Activated CD4-positive, alpha-beta T cell treated with anti-CD3 and anti-CD28 coated beads, Interleukin-2, Interleukin-4, amounts not matched to agents 100 ng/mL and 50 ng/mL, durations not matched to agents 16 hours and 8 hours (primary cell): ENCODE results near the gene DENND2A.

Source experiments
- DNase-seq: peaks from one replicate; pipeline ENCODE4 v3.0.0-alpha.2; 2020; ENCODE audit warnings: low spot score

Gene DENND2A

DNA sequence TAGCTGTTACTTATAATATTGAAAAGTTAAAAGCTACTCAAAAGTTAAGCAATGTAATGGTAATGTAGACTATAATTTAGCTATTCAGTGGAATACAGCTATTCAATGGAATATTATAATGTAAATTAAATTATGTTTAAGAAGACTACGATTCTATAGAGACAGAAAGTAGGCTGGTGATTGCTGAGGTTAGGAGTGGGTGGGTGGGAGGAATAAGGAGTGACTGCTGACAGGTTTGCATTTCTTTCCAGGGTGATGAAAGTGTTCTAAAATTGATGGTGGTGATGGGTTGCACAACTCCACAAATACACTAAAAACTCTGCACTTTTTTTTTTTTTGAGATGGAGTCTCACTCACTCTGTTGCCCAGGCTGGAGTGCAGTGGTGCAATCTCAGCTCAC lies 21.4 kb downstream of the DENND2A start:
- no peak for DNase-seq

DNA sequence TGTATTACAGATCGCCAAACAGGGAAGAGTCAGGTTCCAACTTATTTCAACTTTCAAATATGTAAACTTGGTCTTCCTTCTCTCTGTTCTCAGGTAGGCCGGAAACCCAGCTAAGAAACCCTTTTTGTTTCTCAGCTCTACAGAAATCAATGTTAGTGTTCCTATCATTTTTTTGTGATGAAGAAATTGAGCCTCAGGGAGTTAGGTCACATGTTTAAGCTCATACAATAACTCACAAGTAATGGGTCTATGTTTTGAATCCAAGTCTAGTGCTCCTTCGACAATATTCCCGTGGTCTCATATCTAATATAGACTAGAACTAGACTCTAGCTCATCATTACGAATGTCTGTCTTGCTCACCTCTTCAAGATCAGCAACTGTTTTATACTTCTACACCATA lies 22.3 kb downstream of the DENND2A start:
- DNase-seq = no peak

DNA sequence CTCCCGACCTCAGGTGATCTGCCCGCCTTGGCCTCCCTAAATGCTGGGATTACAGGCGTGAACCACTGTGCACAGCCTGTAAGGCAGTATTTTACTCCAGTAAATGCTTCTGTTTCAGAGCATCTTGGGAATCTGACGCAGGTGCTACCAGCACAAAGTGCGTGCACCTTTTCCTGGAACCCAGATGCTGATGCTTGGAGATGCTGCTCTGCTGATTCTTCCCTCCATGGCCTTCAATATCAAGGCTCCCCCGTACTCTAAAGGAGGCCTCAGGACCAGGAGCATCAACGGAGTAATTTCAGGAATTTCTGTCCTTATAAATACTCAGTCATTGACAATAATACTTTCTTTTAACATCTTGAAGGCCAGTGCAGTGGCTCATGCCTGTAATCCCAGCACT lies 23.5 kb downstream of the DENND2A start:
- no peak for DNase-seq

DNA sequence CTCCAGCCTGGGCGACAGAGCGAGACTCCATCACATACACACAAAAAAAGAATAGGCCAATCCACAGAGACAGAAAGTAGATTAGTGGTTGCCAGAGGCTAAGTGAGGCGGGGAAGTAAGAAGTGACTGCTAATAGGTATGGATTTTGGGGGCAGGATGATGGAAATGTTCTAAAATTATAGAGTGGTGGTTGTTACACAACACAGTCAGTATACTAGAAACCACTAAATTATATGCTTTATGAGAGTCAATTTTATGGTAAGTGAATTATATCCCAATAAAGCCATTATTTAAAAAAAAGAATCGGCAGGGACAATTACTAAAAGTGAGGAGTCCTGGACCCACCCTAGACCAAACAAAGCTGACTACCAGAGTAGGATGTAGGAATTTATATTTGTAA lies 24.3 kb downstream of the DENND2A start:
- no peak for DNase-seq

DNA sequence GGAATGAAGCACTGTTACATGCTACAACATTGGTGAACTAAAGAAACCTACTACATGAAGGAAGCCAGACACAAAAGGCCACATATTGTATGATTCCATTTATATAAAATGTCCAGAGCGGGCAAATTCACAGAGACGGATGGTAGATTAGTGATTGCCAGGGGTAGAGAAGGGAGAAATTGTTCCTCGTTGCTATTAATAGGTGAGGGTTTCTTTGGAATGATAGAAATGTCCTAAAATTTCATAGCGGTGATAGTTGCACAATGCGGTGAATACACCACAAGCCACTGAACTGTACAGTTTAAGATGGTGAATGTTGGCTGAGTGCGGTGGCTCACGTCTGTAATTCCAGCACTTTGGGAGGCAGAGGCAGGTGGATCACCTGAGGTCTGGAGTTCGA lies 29.0 kb downstream of the DENND2A start:
- DNase-seq = no peak

DNA sequence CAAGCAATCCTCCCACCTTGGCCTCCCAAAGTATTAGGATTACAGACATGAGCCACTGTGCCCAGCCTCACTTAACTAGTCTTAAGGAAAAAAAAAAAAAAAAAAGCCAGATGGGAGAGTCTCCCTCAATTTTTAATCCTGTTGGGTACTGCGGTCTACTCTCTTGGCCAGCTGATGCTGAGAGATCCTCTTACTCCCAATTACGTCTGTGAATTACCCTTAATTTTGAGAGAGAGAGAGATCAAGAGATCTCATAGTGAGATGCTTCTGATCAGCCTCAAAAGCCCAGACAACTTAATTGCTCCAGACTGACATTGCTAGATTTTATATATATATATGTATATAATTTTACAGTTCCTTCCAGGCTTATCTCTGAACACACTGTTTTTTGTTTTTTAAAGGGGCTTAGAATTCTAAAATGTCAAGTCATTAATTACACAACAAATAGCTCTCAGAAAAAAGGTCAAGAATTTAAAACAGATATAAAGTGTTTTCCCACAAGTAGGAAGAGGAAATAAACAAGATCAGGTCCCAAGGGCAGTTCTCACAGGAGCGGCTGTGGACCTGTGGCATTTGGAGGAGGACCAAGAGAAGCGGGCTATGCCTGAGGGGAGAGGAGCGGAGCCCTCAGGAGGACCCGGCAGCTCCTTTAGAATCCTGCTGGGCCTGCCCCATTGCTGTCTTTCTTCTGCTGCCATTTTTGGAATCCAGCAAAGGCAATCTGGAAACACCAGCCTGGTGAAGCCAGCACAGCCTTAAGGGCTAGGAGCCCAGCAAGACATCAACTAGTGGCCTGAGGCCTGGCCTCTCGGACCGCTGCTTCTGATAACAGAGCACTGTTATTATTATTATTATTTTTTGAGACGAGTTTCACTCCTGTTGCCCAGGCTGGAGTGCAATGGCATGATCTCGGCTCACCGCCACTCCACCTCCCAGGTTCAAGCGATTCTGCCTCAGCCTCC lies 30.1 kb downstream of the DENND2A start:
- DNase-seq = no peak

DNA sequence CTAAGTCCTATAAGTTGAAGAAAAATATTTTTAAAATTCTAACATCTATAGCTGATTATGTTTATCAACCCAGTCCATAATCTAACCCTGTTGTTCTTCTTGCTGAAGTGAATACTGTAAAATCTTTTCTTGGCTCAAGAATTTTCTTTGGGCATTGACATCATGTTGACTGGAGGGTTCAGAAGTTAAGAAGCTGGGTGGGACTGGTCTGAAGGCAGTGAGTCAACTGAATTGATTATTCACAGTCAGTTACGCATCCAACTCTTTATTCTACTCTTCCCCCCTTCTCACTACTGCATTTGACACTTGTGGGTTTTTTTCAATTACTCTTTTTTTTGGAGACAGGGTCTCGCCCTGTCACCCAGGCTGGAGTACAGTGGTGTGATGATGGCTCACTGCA lies 31.0 kb downstream of the DENND2A start:
- DNase-seq = no peak

DNA sequence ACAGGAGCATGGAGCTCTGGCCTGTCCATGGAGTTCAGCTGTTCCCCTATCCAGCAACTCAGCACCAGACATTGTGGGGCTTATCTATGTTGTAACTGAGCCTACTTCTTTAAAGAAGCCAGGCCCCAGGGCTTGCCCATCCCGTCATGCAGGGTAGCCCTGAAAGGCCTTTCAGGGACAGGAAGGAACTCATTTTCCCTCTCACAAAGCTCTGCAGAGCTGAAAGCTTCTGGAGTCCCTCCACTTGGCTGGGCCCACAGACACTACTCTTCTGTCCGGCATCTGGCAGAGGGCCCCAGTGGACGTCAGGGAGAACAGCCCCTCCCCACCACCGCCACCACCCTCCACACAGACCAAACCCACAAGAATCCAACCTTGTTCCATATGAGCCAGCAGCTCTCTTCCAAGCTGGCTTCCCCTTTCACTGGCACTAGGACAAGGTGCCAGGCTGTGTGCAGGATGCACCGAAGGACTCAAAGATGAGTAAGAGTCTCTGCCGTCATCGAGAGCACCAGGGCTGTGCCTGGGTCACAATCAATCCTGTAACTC lies 33.1 kb downstream of the DENND2A start:
- no peak for DNase-seq

DNA sequence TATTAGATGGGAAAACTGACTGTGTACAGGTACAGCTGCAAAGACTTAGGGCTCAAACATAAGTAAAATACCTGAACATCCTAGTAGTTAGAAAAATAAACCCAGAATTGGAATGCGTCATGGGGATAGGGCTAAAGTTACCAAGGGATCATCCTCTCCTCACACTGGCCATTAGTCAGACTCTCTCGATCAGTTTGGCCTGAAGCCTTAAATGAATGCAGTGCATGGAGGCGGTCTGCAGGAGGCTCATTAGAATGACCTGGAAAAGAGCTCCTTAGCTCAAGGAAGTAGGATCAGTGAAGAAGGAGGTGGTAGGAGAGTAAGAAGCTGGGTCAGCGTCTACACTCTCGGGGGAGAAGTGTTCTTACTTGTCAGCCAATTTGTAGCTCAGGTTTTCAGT lies 35.3 kb downstream of the DENND2A start:
- DNase-seq = no peak

DNA sequence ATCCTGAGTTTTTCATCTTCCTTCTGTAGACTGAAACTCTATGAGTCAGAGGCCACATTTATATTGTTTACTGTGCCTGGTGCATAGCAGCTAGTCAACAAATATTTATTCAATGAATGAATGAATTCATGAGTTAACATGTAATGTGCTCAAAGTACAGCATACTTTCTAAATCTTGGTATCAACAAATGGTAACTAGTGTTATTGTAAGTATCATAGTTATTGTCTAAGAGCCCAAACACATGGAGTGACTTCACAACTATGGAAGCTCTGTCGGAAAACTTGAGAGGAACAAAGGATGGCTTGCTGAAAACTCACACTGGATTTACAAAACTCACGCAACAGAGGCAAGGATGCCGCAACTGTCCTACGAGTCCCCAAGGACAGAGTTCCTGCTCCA lies 35.9 kb downstream of the DENND2A start:
- DNase-seq = no peak

DNA sequence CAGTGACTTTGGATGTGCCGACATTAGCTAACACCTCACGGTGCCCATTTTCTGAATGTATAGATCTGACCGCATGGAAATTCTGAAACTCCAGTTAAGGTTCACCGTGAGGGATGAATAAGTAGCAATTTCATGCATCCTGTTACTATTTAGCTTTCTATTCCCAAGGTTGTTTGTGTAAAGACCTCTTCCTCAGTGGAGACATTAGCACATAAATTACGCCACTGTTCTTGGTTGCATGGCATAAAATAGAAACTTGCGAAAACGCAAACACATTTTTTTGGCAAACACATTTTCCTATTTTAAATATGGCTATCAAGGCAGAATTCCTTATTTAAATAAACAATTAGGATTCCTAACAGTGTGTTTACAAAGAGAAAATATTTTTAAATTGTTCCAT lies 36.5 kb downstream of the DENND2A start:
- DNase-seq = no peak

DNA sequence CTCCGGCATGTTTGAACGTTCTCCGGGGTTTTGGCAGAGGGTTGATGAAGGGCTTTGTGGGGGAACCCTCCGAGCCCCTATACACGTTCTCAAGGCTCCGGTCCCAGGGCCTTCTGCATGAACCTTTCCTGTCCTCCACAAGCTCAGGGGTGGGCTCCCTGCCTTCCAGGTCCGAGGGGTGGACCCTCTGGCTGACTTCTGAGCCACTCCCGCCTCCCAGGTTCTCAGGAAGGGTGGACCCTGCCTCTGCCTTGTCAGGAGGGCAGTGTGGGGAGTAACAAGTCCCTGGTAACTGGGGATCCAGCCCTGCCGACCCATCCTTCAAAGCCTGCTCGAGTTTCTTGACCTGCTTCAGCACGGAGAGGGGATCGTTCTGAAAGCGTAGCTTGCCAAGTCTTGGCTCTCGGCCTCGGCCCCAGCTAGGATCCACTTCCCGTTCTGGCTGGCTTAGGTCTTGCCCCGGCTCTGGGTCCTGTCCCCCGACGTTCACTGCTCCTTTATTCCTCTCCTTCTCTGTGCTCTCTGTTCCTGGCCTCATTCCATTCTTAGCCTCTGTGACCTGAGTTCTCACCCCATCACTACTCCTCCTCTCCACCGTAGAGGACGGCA lies 38.9 kb downstream of the DENND2A start:
- no peak for DNase-seq

DNA sequence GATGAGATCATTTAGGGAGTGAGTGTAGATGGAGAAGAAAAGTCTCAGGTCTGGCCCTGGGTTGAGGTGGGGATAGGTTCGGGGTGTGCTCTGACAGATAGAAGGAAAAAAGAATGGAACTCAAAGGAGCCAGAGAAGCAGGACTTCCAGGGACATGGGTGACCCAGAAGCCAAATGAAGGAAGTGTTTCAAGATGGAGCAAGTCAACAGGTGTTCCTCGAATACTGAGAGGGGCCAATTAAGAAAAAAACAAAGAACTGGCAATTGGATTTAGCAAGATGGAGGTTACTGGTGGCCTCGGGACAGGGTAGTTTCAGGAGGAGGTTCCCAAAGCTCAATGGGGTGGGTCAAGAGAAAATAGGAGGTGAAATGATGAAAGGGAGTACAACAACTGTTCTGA lies 40.3 kb downstream of the DENND2A start:
- no peak for DNase-seq

DNA sequence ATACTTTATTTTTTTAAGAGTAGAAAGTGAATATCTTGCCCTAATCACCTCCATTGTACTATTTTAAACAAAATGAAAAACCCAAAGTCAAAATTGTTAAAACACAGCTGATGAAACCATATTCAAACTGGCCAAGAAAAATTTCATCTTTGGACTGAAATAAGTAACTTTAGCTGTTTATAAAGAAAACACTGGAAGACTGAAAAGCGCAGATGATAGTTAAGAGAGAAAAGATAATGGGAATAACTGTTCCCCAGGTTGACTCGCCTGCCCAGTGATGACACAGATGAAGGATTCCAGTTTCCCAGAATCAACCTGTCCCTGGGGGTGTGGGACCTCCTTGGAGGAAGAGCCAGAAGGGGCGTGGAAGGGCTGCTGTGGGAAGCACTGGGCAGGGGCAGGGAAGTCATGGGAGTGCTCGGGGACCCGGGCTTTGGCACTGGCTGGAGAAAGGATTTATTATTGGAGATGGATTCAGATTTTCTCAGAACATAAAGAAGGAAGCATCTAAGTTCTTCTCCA lies 43.1 kb downstream of the DENND2A start:
- DNase-seq = no peak

DNA sequence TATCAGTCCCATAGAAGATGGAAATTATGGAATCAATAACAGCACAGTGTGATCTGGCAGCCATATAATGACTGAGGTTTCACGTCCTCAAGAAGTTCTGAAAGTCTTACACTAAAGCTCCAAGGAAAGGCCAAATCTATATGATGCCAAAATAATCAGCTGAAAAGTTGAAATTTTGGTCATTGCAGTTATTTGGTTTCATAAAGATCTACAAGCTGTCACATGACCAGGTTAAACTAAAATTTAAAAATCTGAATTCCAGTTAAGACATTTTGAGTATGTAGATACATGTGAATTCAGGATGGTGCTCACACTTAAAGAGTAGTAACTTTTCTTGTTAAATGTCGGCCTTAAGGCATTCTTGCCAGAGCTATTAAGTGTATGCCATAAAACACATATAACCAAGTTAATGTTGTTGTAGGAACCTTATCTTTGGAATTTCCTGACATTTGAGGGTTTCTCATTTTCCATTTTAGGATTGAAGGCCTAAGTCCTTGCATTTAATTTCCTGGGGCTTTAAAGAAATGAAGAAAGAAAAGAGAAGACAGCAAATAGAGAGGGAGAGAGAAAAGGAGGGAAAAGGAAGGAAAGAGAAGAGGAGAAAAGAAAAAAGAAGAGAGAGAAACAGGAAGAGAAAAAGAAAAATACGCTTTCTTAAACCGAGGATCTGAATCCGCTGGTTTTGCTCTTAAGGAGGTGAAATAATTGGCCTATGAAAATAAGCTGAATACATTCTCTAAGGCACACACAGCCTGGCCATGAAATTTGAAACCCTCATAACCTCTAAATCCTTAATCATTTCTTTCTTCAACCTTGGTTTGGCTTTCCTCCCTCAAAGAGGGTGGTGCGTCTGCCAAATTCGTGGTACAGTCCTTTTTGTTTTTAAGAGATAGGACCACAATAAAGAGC lies 43.8 kb downstream of the DENND2A start:
- no peak for DNase-seq

DNA sequence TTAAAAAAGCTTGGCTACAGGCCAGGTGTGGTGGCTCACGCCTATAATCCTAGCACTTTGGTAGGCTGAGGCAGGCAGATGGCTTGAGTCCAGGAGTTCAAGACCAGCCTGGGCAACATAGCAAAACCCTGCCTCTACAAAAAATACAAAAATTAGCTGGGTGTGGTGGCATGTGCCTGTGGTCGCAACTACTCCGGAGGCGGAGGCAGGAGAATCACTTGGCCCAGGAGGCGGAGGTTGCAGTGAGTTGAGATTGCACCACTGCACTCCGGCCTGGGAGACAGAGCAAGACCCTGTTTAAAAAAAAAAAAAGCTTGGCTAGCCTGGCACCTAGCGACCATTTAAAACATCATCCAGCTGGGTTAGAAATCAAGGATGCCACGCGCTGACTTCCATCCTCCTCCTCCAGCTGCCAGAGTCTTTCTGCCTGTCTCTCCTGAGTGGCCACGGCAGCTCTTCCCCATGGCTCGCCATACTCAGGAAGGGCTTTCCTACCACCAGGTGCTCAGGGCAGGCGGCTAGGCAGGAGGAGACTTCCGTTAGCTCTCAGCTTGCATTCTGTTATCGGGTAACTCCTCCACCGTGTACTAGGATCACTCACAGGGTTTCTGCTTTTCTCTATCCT lies 45.0 kb downstream of the DENND2A start:
- no peak for DNase-seq

DNA sequence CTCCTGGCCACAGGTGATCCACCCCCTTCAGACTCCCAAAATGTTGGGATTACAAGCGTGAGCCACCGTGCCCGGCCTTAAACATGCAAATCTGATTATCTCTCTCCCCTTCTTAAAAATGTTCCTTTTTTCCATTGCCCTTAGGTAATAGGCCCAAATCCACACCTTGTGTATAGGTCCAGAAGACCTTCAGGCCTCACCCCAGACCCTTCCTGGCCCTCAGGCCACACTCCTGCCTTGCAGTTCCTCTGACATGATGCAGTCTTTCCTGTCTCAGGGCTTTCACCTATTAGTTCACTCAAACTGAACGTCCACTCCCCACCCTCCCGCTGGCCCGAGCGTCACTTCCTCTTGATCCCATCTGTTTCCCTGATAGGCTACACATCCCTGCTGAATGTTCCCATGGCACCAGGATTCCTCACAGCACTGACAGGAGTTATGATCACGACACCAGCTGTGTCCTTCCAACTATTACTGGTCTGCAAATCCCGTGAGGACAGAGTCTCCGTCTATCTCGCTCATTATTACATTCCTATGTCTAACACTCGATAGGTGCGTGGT lies 46.4 kb downstream of the DENND2A start:
- DNase-seq = no peak

DNA sequence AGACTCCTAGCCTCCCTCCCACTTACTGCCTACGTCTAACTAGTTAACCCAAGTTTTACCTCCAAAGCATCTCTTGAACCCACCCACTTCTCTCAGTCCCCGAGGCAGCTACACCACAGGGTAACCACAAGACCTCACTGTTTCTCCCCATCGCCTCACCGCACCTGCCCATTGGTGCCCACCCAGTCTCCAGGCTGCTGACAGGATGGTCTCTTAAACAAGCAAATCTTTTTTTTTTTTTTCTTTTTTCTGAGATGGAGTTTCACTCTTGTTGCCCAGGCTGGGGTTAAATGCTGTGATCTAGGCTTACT lies 47.0 kb downstream of the DENND2A start:
- DNase-seq = no peak

DNA sequence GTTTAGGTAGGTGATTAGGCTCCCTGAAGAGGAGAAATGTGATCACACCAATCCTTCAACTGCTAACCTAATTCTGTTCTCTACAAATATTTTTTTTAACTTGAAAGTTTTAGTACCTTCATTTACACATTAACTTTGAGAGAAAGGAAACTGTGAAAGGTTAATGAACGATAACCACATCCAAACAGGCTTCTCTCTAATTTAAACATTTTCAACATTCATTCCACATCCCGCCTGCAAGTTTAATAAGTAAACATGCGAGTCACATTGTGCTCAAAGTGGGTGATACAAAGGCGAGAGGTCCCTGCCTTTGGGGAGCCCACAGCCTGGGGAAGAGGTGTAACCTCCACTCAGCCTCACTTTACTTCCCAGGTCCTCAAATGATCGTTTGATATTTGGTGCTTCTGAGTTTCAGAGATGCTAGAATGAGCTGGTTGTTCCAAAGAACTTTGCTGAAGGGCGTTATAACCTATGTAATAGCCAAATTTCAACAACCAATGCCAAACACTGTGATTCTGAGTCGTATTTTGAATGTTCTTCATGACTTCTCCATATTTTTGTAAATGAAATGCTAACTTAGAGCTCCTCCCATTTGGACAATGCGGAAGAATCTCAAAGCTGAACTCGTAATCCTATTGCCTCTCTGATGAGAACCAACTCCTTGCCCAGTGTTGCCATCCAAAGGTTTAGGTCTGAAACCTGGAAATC lies 47.5 kb downstream of the DENND2A start:
- no peak for DNase-seq

DNA sequence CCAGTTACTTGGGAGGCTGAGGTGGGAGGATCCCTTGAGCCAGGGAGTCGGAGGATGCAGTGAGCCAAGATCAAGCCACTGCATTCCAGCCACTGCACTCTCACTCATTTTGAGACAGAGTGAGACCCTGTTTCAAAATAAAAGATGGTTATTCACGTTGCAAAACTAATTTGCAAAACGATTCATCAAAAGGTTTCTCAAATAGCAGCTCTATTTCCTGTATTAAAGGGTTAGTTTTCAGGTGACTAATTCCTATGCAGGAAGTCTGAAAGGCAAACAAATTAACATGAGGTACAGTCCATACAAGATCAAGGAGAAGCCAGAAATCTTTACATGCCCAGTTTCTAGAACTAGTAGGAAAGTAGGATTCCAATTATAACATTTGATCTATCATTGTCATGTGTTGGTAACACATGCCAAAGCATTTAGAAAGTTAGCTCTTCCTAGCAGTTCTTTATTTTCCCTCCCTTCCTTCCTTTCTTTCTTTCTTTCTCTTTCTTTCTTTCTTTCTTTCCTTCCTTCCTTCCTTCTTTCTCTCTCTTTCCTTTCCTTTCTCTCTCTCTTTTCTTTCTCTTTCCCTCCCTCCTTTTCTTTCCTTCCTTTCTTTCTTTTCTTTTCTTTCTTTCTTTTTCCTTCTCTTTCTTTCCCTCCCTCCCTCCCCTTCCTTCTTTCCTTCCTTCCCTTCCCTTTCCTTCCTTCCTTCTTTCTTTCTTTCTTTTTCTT lies 49.3 kb downstream of the DENND2A start:
- DNase-seq = no peak
